GM21526 (cell line): ENCODE data around the gene INIP.
"Not testable (repeated sequence)": the region's sequence is repeated elsewhere in the genome, so short reads cannot be mapped to it uniquely, and the experiment has no call there.

Experiments
- ATAC-seq: cut with Tn5 transposase; IDR thresholded peaks from one replicate; pipeline ENCODE4 v1.9.1; 2021; ENCODE audit warnings: moderate library complexity; ENCODE audit not compliant: unreplicated experiment, low FRiP score

INIP gene

DNA sequence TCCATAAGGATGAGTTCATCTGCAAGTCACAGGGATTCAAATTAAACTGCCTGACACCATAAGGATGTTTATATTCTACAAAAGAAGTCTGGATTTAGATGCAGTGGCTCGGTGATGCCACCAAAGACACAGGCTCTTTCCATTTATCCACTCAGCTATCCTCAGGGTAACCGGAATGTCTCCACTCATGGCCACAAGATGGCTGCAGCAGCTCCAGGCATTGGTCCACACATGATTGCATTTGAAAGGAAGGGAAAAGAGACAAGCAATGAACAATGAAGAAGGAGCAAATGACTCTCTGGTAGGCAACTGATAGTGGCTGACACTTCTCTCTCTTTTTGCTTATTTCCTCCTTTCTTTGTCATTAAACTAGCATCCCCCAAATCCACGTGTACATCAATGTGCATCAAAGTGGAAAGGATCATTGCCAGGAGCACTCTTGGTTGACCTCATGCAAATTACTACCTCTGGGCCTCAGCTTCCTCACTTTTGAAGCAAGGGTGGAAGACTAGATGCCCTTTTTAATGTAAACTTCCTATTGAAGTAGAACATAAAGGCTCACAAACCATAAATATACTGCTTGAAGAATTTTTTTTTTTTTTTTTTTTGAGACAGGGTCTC, 25.4 kb upstream of the INIP start:
- ATAC-seq: no peak

DNA sequence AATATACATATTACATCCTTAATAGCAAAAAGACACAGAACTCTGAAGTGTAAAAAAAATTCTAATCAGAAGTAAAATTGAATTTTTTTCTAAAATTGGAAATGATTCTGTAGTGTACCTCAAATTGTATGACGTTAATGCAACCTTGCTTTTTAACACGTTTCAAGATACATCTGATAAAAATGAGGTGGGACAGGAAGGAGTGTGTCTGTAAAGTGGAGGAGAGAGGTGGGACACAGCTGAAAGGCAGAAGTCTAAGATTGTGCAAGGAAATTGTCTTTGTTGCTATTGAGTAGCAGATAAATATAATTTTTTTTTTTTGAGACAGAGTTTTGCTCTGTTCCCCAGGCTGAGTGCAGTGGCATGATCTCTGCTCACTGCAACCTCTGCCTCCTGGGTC, 17.0 kb upstream of the INIP start:
- no peak for ATAC-seq

DNA sequence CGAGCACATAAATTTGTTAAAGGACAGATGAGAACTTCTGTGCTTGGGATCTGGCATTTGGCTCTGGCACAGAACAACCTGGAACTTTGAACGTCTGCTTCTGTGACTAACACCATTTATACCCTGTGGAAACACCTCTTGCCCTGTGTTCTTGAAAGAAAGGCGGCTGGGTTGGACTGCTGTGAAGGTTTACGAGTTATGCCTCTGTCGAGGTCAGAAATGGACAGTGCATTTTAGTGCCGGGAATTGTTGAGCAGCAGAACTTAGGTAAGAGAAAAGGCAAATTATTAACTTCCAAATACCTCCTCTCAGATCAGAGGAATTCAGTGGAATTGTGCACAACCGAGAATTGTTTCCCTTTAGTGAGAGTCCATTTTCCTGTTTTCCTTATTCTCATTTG, 14.1 kb upstream of the INIP start:
- no peak for ATAC-seq

DNA sequence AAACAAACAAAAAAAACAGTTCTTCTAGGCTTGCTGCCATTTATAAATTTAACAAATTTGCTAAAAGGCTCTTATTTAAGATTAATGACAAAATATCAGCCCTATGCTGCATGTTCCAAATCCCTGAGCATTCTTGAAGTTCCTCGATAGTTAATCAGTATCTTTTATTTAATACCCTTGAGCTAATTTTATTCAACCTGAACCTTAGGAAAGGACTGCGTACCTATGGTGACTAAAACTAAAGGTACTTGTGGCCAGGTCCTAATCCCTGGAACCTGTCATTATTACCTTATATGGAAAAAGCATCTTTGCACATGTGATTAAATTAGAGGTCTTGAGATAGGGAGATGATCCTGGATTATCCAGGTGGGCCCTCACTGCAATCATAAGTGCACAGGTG, 10.5 kb upstream of the INIP start:
- no peak for ATAC-seq

DNA sequence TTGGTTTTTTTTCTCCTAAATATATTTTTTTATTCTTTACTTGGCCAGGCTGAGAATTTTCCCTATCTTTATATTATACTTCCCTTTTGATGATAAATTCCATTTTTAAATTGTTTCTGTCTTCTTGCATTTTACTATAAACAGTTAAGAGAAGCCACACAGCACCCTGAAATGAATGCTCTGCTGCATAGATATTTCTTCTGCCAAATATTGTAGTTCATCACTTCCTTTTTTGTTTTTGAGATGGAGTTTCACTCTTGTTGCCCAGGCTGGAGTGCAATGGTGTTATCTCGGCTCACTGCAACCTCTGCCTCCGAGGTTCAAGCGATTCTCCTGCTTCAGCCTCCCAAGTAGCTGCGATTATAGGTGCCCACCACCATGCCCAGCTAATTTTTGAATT, 8.5 kb upstream of the INIP start:
- no peak for ATAC-seq

DNA sequence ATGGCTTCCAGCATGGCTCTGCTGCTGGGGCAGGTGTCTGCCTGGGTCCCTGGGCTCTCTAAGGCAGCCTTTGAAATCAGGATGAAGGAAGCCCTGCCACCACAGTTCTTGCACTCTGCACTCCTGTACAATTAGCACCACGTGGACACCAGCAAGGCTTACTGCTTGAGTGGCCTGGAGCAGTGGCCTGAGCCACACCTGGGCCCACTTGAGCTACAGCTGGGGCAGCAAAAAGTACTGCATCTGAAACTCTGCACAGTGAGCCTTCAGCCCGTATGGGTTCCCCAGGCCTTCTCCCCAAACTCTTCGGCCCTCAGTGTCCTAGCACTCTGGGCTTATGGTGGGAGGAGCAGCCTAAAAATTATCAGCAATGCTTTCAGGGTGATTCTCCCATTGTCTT, 8.0 kb upstream of the INIP start:
- ATAC-seq: peak; percentile 55

DNA sequence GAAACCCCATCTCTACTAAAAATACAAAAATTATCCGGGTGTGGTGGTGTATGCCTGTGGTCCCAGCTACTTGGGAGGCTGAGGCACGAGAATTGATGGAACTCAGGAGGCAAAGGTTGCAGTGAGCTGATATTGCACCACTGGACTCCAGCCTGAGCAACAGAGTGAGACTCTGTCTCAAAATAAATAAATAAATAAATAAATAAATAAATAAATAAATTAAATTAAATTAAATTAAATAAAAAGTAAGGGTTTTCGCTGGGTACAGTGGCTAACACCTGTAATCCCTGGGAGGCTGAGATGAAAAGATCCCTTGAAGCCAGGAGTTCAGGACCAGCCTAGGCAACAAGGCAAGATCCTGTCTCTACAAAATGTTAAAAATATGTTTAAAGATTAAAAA, 4.8 kb upstream of the INIP start:
- not testable (repeated sequence) for ATAC-seq

DNA sequence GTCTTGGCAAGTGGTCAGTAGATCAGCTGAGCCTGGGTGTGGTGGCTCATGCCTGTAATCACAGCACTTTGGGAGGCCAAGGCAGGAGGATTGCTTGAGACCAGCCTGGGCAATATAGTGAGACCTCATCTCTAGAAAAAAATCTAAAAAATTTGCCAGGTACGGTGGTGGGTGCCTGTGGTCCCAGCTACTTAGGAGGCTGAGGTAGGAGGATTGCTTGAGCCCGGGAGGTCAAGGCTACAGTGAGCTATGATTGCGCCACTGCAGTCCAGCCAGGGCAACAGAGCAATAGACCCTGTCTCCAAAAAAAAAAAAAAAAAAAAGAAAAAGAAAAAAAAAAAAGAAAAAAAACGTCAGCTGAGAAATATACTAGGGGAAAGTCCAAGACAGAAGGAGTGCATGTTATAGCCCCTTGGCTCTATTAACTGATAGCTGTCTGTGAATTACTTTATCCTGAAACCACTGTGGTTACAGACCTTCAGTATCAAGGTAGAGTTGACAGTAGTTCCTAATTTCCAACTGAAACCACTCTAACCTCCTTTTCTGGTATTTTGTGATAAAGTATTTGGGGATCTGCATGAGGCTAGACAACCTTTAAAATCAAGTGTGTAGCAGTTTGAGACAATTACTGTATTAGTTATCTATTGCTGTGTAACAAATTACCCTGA, 2.3 kb upstream of the INIP start:
- no peak for ATAC-seq

DNA sequence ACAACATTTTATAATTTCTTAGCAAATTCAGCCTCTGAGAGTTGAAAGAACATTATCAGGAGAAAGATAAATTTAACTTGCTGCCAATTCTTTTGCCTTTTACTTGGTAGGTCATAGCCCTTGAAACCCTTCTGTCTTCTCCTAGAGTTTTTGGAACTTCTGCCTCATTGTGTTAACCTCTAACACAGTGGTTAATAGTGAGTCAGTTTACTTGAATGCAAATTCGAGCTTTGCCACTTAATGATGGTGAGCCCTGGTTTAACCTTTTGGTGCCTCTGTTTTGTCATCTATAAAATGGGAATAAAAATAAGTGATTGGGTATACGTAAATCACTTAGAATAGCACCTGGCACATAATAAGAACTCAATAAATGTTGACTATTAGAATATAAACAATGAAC, 1.8 kb upstream of the INIP start:
- no peak for ATAC-seq

DNA sequence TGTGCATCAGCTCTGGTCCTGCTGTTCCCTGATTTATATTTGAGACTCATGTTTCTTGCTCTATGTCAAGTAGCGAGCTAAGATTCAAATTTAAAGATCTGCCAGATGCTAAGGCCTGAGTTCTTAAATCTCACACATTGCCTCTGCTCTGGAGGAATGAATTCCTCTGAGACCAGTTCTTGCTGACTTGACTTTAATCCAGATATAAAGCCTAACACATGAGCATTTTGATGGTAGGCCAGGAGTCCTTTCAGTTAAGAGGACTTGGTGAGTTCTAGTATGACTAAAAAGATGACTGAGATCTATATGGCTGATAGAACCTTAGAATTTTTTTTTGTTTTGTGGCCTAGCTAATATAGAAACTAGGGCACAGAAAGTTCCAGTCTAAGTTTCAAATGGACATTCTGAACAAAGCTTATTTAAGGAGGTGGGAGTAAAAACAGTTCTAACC, 1.3 kb upstream of the INIP start:
- ATAC-seq: no peak

DNA sequence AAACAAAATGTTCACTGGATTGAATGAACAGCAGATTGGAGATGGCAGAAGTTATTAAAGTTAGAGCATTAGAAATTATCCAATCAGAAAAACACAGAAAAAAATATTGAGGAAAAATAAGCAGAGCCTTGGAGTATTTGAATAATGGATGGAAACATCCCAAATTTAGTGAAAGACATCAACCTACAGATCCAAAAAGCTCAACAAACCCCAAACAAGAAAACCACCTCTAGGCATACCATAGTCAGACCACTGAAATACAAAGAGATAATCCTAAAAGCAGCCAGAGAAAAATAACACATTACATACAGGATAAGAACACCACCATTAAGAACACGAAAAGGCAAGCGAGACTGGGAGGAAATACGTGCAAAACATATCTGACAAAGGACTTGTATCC, 5.2 kb downstream of the INIP start:
- ATAC-seq: no peak

DNA sequence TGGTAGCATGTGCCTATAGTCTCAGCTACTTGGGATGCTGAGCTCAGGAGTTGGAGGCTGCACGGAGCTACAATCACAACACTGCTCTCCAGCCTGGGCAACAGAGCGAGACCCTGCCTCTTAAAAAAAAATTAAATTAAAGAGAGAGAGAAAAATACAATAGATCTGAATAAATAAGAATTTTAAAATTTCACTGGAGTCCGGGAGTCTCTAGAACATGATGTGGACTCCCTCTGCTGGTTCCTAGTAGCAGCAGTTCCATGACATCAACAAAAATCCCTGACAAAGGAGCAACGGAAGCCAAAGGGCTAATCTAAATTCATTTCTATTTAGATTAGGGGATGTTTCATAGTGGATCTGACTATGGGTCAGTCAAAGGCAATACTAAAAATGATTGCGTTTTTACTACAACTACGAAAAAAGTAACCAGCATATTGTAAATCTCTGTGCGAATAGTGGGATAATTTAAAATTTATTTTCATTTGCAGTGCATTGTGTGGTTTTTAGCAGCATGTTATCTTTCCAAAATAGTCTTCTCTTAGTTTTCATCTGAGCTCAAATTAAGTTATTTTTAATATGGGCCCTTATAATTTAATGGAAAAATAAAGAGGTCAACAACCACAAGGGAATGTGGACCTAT, 6.7 kb downstream of the INIP start:
- no peak for ATAC-seq

DNA sequence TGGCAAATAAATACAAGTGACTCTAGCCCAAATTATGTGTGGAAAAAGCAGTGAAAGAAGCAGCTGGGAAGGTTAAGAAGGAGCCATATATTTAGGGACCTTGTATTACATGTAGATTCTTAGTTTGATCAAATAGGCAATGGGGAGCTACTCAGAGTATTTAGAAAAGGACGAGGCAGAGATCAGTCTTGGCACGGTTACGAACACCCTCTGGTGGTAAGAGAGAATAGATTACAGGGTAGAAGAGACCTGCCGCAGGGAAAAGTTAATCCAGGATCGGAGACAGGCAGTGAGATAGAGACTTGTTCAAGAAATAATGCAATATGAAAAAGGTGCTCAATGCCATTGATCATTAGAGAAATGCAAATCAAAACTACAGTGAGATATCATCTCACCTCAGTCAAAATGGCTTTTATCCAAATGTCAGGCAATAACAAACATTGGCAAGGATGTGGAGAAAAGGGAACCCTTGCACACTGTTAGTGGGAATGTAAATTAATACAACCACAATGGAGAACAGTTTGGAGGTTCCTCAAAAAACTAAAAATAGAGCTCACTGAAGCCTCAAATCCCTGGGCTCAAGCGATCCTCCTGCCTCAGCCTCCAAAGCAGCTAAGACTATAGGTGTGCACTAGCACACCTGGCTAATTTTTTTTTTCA, 12.0 kb downstream of the INIP start:
- ATAC-seq: no peak

DNA sequence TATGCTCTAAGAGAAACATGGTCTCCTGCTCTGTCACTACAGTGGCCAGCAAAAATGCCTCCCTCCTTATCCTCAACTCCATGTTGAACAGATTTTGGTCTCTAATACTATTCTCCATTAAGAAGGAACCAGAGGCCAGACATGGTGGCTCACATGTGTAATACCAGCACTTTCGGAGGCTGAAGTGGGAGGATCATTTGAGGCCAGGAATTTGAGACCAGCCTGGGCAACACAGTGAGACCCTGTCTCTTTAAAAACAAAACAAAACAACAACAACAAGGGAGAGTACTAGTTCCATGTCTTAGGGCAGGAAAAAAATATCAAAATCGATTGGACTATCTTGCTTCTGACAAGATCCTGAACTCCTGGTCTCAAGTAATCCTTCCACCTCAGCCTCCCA, 14.6 kb downstream of the INIP start:
- ATAC-seq: no peak

DNA sequence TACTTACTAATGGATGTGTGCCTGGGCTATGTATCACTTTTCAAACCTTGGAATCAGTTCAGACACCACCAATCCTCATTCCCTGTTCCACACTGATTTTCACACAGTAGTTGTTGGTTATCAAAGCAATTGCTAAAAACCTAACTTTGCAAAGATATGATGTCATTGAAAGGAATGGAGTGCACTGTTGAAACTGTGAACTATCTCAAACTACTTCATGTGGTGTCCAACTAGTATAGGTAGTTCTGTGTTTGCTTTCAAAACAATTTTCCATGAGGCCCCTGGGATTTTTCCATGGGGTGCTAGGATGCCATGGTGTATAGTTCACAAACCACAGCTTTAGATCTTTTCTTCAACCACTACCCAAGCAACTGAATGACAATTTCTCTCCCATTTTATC, 17.8 kb downstream of the INIP start:
- ATAC-seq: no peak

DNA sequence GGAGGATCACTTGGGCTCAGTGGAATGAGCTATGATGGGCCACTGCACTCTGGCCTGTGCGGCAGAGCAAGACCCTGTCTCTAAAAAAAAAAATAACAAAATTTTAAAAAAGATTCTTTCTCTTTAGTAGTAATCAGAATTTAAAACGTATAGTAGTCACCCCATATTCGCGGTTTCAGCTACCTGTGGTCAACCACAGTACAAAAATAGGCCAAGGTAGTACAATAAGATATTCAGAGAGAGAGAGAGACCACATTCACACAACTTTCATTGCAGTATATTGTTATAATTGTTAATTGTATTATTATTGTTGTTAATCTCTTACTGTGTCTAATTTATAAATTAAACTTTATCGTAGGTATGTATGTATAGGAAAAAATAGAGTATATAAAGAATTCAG, 18.7 kb downstream of the INIP start:
- peak; percentile 67 for ATAC-seq

DNA sequence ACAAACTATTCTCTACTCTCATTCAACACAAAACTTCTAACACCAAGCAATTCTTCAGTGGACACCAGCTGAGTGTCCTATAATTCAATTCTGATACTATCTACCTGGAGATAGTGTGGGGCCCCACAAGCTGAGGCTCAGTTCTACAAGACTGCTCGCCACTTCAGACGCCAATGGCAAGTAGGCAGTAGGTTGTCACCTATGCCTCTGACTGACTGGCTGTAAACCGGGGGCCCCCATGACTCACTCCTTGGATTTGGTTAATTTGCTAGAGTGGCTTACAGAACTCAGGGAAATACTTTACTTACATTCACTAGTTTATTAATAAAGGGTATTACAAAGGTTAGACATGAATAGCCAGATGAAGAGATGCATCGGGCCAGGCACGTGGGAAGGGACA, 21.5 kb downstream of the INIP start:
- no peak for ATAC-seq

DNA sequence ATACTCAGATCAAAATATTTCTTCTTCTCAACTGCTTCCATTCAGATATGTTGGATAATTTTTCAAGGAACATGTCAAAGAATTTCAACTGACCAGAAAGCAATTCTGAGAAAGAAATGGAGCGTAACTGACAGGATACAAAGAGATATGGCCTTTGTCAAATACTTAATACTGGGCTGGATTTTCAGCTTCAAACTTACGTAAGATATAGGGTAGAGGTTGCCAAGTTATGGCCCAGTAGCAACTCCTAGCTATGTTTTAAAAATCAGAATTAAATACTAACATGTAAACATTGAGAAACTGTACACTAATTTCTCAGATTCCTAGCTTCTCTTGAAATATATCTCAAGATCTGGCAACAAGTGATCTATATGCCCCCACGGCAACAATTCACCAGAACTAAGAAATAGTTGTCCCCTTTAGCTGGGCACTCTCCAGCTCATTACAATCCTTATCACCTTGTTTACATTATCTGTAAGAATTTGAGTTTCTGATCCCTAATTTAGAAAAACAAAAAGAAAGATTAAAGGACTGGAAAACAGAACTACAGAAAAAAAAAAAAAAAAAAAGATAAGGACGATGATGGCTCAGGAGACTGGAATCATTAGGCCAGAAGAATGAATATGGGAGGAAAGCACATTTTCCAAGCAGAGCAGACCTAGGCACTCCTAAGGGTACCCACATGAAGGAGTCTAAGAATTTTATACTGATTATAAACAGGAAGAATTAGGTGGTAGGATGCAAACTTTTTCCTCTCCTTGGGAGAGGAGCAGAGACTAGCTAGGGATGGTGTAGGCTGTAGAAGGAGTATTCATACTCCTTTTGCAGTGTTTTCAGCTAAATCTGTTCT, 23.0 kb downstream of the INIP start:
- ATAC-seq: no peak

DNA sequence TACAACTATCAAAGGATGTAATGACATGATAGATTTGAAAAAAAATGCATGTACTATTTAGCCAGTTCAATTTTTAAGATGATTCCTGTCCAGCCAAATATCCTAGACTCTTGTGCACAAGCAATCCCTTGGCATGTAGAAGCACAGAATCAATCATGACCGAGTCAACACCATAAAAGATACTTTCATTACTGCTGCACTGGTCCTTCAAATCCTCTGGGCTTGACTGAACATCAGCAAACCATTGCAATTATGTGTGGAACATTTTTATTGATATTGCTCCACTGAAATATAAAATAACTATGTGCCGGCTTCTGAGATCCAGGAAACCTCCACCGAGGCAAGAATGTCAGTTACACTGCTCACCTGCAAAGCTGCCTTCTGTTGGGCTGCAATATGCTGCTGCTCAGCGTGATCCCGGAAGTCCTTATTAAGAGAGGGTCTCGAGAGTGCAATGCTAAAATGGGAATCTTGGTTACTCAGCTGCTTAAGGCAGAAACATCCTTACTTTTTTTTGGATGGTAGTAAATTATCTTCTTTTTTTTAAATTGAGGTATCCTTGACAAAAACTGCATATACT, 28.7 kb downstream of the INIP start:
- ATAC-seq: no peak

DNA sequence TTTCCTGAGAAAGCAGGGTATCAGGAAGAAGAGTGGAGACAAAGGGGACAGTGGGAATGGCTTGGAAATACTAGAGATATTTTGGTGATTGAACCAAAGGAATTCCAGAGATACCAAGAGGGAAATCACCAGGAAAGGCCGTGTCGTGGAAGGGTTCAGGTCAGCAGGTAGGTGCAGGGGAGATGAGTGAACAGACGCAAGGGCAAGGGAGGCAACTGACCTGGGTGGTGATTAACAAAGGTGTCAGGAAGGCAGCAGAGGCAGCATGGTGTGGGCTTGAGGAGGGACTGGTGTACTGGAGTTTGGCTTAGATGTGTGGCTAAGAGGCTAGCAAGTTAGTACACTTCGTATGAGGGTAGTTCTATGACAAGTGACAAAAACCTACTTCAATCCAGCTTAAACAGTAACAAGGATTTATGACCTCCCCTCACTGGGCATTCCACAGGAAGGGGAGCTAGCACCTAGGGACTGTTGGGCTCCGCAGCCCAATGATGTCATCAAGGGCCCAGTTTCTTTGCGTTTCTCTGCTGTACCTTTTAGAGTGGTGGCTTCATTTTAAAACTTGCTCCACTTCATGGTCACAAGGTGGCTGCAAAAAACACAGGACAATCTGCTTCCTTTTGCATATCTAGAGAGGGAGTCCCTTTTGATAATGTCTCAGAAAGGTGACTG, 37.0 kb downstream of the INIP start:
- ATAC-seq: no peak
